GM12891 (cell line): ENCODE results near the gene PLVAP.

ENCODE experiments used
- PAX5 ChIP-seq: IDR thresholded peaks from 2 replicates; pipeline ENCODE4 v1.6.1; 2011; ENCODE audit warnings: low read length, moderate library complexity, mild to moderate bottlenecking; ENCODE audit not compliant: insufficient read depth, severe bottlenecking
- POLR2A ChIP-seq: IDR thresholded peaks from 2 replicates; pipeline ENCODE4 v1.6.1; 2011; ENCODE audit warnings: low read depth, low read length, control low read depth
- POLR2AphosphoS5 ChIP-seq: IDR thresholded peaks from 2 replicates; pipeline ENCODE4 v1.6.1; 2011; ENCODE audit warnings: low read depth, low read length, control low read depth
- TAF1 ChIP-seq: IDR thresholded peaks from 2 replicates; pipeline ENCODE4 v1.6.1; 2011; ENCODE audit warnings: low read depth, low read length, control low read depth

- TF ChIP-seq POLR2A (no peak), POLR2AphosphoS5 (no peak), TAF1 (no peak), PAX5 (no peak)
Observed at GRCh38 chr19:17347877-17348276, 29.3 kb downstream of the PLVAP start.
